ENCODE measurements around the gene CENPC. TPM values are rescaled to one million over a fixed set of nuclear protein-coding genes. Genes with fewer than 3 reads are reported as not detected.
A peak's percentile ranks its signal among the peaks of the same experiment; 100 is the strongest.

CENPC gene
- total RNA-seq (10 to 100 TPM; 20.6 to 30.0 (median 25.9) TPM), polyA plus RNA-seq (1 to 10 TPM; 4.9 to 7.8 (median 6.6) TPM)

- Histone ChIP-seq H3K4me1 (peaks cover 0 to 40% (median 20%) of the 10 kb centered on the region in 4 donors), H3K9me3 (no peaks in the 10 kb centered on the region), H3K27me3 (no peaks in the 10 kb centered on the region), H3K27ac (peak within 1 kb of the TSS; percentile 89 to 93 (median 92)), H3K36me3 (peaks cover 0 to 26% (median 2%) of the 10 kb centered on the region in 4 donors), H3K4me3 (peak within 1 kb of the TSS; percentile 63 to 83 (median 80))
- peak; percentile 99 for DNase-seq
- 0% methylated on average over 53 of the region's 53 CpGs for WGBS, 2 donors
- intact Hi-C loops (cut with DNase I) = loop anchor here (2.0 to 5.0 kb wide), 2 partner anchors 82 to 155 kb away; partner anchors contain the start of gene UBA6
- peak; percentile 85 to 93 (median 89) for TF ChIP-seq POLR2AphosphoS5 (IDR thresholded peaks at IDR 0.05)
- no peak for TF ChIP-seq EP300 (IDR thresholded peaks at IDR 0.05)
- TF ChIP-seq POLR2A (IDR thresholded peaks at IDR 0.05) = peak; percentile 56 to 73
These were observed at the start of gene CENPC for GRCh38 chr4:67545199-67546003. Gene CENPC, minus strand, starts transcription at chr4:67545503. Its CDS starts 148 bp downstream, at chr4:67545355.

GRCh38 chr4:67593741-67594175 is 48.5 kb upstream of the CENPC start:
- Histone ChIP-seq H3K4me3 (no peak overlapping the region), H3K27me3 (no peaks in the 10 kb centered on the region), H3K9me3 (no peaks in the 10 kb centered on the region), H3K36me3 (no peaks in the 10 kb centered on the region), H3K27ac (no peak overlapping the region), H3K4me1 (no peaks in the 10 kb centered on the region)
- WGBS, 2 donors = 77 to 78% methylated on average over 2 of the region's 2 CpGs
- DNase-seq = no peak
- intact Hi-C loops (cut with DNase I) = no loop called here
- TF ChIP-seq POLR2AphosphoS5 (IDR thresholded peaks at IDR 0.05) (no peak), POLR2A (IDR thresholded peaks at IDR 0.05) (no peak), CTCF (IDR thresholded peaks at IDR 0.05) (no peak), EP300 (IDR thresholded peaks at IDR 0.05) (no peak)

- Histone ChIP-seq H3K27me3 (no peaks in the 10 kb centered on the region), H3K36me3 (no peaks in the 10 kb centered on the region), H3K9me3 (no peaks in the 10 kb centered on the region), H3K4me1 (no peaks in the 10 kb centered on the region), H3K27ac (no peak overlapping the region), H3K4me3 (no peak overlapping the region)
- no peak for TF ChIP-seq POLR2A (IDR thresholded peaks at IDR 0.05)
- TF ChIP-seq CTCF (IDR thresholded peaks at IDR 0.05) = no peak
- no peak for TF ChIP-seq EP300 (IDR thresholded peaks at IDR 0.05)
- no peak for TF ChIP-seq POLR2AphosphoS5 (IDR thresholded peaks at IDR 0.05)
- intact Hi-C loops (cut with DNase I) = no loop called here
- 64 to 83% methylated on average over 3 of the region's 3 CpGs for WGBS, 2 donors
- no peak for DNase-seq
These were observed 41.9 kb upstream of the CENPC start for GRCh38 chr4:67587156-67587555.

- Histone ChIP-seq H3K9me3 (no peaks in the 10 kb centered on the region), H3K27ac (no peak overlapping the region), H3K27me3 (no peaks in the 10 kb centered on the region), H3K4me3 (no peak overlapping the region), H3K36me3 (no peaks in the 10 kb centered on the region), H3K4me1 (no peaks in the 10 kb centered on the region)
- TF ChIP-seq POLR2A (IDR thresholded peaks at IDR 0.05) (no peak), CTCF (IDR thresholded peaks at IDR 0.05) (no peak), EP300 (IDR thresholded peaks at IDR 0.05) (no peak), POLR2AphosphoS5 (IDR thresholded peaks at IDR 0.05) (no peak)
- intact Hi-C loops (cut with DNase I) = no loop called here
- no peak for DNase-seq
These were observed 39.2 kb upstream of the CENPC start for GRCh38 chr4:67584496-67584895.

- Histone ChIP-seq H3K9me3 (no peaks in the 10 kb centered on the region), H3K27me3 (no peaks in the 10 kb centered on the region), H3K36me3 (no peaks in the 10 kb centered on the region), H3K4me1 (no peaks in the 10 kb centered on the region), H3K4me3 (no peak overlapping the region), H3K27ac (no peak overlapping the region)
- WGBS, 2 donors = 42 to 47% methylated on average over 2 of the region's 2 CpGs
- no peak for TF ChIP-seq CTCF (IDR thresholded peaks at IDR 0.05)
- no peak for TF ChIP-seq EP300 (IDR thresholded peaks at IDR 0.05)
- TF ChIP-seq POLR2AphosphoS5 (IDR thresholded peaks at IDR 0.05) = no peak
- no peak for TF ChIP-seq POLR2A (IDR thresholded peaks at IDR 0.05)
- intact Hi-C loops (cut with DNase I) = no loop called here
- DNase-seq = no peak
These were observed 36.6 kb upstream of the CENPC start for GRCh38 chr4:67581913-67582312.

Measured in sigmoid colon (tissue), 7 donors.